ENCODE data around the gene KIF7.

The KIF7 gene

DNA sequence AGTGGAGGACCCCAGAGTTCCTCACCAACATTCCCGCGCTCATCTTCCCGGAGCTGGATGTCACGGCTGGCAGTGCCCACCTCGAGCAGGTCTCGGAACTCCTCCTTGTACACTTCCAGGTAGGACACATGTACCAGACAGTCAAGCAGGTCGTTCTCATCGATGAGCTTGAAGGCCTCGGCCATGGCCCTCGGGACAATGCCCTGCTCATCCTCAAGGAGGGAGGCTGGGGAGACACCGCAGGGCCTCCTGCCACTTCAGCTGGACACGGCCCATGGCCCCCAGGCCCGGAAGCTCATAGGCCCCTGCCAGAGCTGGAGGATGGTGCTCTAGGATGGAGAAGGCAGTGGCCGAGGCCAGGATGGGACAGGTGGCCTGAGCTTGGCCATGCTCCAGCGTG is 5.6 kb downstream of the KIF7 start:
- no peak overlapping the region for H3K4me2 ChIP-seq (ENCODE audit: low read length)

DNA sequence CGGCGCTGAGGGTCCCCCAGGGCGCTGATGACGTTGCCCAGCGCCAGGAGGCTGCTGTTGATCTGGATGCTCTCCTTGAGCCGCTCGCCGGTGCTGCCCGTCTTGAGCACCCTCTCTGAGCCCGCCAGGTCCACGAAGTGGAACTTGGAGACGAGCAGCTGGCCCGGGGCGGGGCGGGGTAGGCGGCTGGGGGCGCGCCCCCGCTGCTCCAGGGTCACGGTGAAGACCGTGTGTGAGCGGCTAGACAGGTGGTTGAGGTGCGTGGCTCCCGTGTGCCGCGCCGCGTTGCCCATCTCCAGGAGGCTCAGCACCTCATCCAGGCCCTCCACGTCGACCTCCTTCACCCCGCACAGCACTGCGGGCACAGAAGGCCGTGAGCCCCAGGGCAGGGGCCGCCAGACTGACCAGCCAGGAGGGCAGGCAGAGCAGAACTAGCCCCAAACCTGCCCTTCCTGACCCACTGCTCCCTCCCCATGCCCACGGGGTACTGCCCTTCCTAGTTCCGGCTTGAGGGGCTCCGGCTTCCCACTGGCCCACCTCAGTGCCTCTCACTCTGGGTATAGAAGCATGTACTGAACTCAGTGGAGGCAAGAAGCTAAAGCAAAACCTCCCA is 6.1 kb downstream of the KIF7 start:
- no peak overlapping the region for H3K9ac ChIP-seq
- H3K4me1 ChIP-seq: no peaks in the 10 kb centered on the region
- no peak overlapping the region for H3K4me2 ChIP-seq (ENCODE audit: low read length)
- no peaks in the 10 kb centered on the region for H3K27me3 ChIP-seq (ENCODE audit: control insufficient read depth, insufficient read depth, low read length)
- no peaks in the 10 kb centered on the region for H3K79me2 ChIP-seq
- TF ChIP-seq, protein P1, sequence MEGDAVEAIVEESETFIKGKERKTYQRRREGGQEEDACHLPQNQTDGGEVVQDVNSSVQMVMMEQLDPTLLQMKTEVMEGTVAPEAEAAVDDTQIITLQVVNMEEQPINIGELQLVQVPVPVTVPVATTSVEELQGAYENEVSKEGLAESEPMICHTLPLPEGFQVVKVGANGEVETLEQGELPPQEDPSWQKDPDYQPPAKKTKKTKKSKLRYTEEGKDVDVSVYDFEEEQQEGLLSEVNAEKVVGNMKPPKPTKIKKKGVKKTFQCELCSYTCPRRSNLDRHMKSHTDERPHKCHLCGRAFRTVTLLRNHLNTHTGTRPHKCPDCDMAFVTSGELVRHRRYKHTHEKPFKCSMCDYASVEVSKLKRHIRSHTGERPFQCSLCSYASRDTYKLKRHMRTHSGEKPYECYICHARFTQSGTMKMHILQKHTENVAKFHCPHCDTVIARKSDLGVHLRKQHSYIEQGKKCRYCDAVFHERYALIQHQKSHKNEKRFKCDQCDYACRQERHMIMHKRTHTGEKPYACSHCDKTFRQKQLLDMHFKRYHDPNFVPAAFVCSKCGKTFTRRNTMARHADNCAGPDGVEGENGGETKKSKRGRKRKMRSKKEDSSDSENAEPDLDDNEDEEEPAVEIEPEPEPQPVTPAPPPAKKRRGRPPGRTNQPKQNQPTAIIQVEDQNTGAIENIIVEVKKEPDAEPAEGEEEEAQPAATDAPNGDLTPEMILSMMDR (IDR thresholded peaks at IDR 0.05): no peak
- H3K4me3 ChIP-seq (ENCODE audit: low read depth, low read length): no peak overlapping the region
- H3K27ac ChIP-seq: no peak overlapping the region
- H3K36me3 ChIP-seq (ENCODE audit: control insufficient read depth, insufficient read depth, low read length): no peaks in the 10 kb centered on the region
- no peaks in the 10 kb centered on the region for H3K9me3 ChIP-seq (ENCODE audit: control insufficient read depth, low read length)
- no peak overlapping the region for H2AFZ ChIP-seq

More for the DNA sequence above, 5.6 kb downstream of the KIF7 start:
- H3K9ac ChIP-seq: no peak overlapping the region
- H3K79me2 ChIP-seq: no peaks in the 10 kb centered on the region
- H3K9me3 ChIP-seq (ENCODE audit: control insufficient read depth, low read length): no peaks in the 10 kb centered on the region
- no peaks in the 10 kb centered on the region for H3K4me1 ChIP-seq
- no peaks in the 10 kb centered on the region for H3K36me3 ChIP-seq (ENCODE audit: control insufficient read depth, insufficient read depth, low read length)
- H2AFZ ChIP-seq: no peak overlapping the region
- H3K27ac ChIP-seq: no peak overlapping the region
- H3K27me3 ChIP-seq (ENCODE audit: control insufficient read depth, insufficient read depth, low read length): no peaks in the 10 kb centered on the region
- no peak overlapping the region for H3K4me3 ChIP-seq (ENCODE audit: low read depth, low read length)
- TF ChIP-seq, protein P1 (IDR thresholded peaks at IDR 0.05): no peak

DNA sequence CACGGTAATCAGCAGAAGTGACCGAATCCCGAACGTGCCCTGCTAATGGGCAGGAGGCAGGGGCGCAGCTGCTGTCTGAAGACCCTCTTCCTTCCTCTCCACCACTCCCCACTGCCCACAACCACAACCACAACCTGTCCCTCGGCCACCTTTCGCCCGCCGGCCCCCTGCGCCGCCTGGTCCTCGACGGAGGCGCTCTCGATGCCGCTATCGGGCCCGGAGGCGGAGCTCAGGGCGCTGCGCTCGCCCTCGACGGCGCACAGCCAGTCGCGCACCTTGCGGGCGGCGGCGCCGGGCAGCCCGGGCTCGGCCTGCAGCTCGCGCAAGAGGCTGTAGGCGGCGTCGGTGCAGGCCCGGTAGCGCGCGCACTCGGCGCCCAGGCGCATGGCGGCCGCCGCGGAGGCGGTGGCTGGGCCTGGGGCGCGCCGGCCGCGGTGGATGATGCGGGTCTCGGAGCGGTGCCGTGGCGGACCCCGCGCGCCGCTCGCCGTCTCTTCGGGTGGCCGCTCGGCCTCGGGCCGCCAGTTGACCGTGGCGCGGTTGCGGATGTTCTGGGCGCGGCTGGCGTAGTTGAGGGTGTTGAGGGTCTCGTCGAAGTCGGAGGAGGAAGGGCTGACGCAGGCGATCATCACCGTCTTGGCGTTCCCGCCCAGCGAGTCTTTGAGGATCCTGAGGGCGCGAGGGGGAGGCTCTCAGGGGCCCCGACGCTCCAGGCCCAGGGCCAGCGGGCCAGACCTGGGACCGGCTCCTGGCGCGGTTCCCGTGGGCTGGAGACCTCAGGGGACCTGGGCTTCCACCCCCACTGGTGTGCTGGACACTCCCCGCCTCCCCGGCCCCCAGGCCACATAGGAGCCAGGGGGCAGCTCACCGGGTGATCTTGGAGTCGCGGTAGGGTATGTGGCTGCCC is 6.9 kb downstream of the KIF7 start:
- no peak overlapping the region for H3K4me3 ChIP-seq (ENCODE audit: low read depth, low read length)
- no peaks in the 10 kb centered on the region for H3K79me2 ChIP-seq
- H2AFZ ChIP-seq: no peak overlapping the region
- no peak overlapping the region for H3K27ac ChIP-seq
- H3K36me3 ChIP-seq (ENCODE audit: control insufficient read depth, insufficient read depth, low read length): no peaks in the 10 kb centered on the region
- H3K4me1 ChIP-seq: no peaks in the 10 kb centered on the region
- H3K27me3 ChIP-seq (ENCODE audit: control insufficient read depth, insufficient read depth, low read length): no peaks in the 10 kb centered on the region
- TF ChIP-seq, protein P1 (IDR thresholded peaks at IDR 0.05): no peak
- H3K9ac ChIP-seq: no peak overlapping the region
- no peaks in the 10 kb centered on the region for H3K9me3 ChIP-seq (ENCODE audit: control insufficient read depth, low read length)
- H3K4me2 ChIP-seq (ENCODE audit: low read length): no peak overlapping the region

DNA sequence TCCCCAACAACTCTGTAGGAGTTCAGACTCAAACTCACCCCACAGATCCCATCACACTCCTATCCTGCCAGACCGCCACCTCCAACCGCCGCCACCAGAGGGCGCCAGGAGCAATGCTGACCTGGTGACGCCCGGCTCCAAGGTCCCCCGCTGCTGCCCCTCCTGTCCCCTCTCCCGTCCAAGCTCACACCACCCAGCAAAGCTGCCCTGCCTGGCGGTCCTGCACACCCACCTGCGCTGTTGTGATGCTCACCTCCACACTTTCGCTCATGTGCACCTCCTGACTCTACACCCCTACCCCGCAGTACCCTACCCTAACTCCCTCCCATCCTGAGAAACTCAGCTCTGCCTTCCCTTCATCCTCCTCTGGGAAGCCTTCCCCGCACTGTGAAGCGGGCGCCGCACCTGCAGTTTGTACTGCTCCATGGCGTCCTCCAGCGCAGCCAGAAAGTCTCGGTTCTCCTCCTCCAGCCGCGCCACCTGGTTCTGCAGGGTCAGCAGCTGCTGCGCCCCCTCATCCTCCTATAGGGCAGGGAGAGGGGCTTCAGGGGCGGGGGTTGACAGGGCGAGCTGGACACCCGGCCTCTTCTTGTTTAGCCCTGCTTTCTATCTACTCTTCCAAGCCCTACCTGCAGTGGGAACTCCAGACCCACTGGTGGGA is 7.9 kb downstream of the KIF7 start:
- Histone ChIP-seq H3K27me3 (ENCODE audit: control insufficient read depth, insufficient read depth, low read length) (no peaks in the 10 kb centered on the region), H3K36me3 (ENCODE audit: control insufficient read depth, insufficient read depth, low read length) (no peaks in the 10 kb centered on the region), H3K4me1 (no peaks in the 10 kb centered on the region), H3K4me3 (ENCODE audit: low read depth, low read length) (no peak overlapping the region), H3K4me2 (ENCODE audit: low read length) (no peak overlapping the region), H3K9ac (no peak overlapping the region), H3K27ac (no peak overlapping the region), H3K79me2 (no peaks in the 10 kb centered on the region), H3K9me3 (ENCODE audit: control insufficient read depth, low read length) (no peaks in the 10 kb centered on the region), H2AFZ (no peak overlapping the region)
- TF ChIP-seq, protein P1 (IDR thresholded peaks at IDR 0.05): peak; percentile 62
